MCF 10A (cell line): Measurements from ENCODE around the gene GSG1. TPM values are rescaled to one million over a fixed set of nuclear protein-coding genes. Genes with fewer than 3 reads are reported as not detected.

ENCODE experiments used
- BruUV-seq: library from RNA; stranded (reverse); fragments of 400-500 nt; replicated peaks from 2 replicates; lab custom pipeline; 2021; lab: Mats Ljungman, UMichigan
- CTCF ChIA-PET: fragments of 300-600 bp; sonication (Branson Sonifier 250); formaldehyde crosslinking; extraction: SDS; loops from one replicate; lab custom pipeline; 2021; ENCODE audit warnings: antibody characterized with exemption, inconsistent platforms; lab: Yijun Ruan, JAX
- POLR2A ChIA-PET: fragments of 300-600, 350-650 bp; sonication (Branson Sonifier 250); formaldehyde crosslinking; extraction: SDS; loops from one replicate; lab custom pipeline; 2020; ENCODE audit warnings: antibody characterized with exemption, inconsistent platforms; lab: Yijun Ruan, JAX
- DNase-seq: peaks from one replicate; pipeline ENCODE4 v3.0.0-alpha.2; 2018; ENCODE audit not compliant: unreplicated experiment
- H3K27ac Mint-ChIP-seq: one replicate; pipeline ENCODE4 v1.8.0; 2022; ENCODE audit warnings: mild to moderate bottlenecking, low read depth, mixed read lengths; ENCODE audit not compliant: unreplicated experiment
- H3K27me3 Mint-ChIP-seq: one replicate; pipeline ENCODE4 v1.8.0; 2022; ENCODE audit warnings: mixed read lengths; ENCODE audit not compliant: insufficient read depth, unreplicated experiment
- H3K36me3 Mint-ChIP-seq: one replicate; pipeline ENCODE4 v1.8.0; 2022; ENCODE audit warnings: mild to moderate bottlenecking, moderate library complexity, mixed read lengths; ENCODE audit not compliant: insufficient read depth, unreplicated experiment
- H3K4me1 Mint-ChIP-seq: one replicate; pipeline ENCODE4 v1.8.0; 2022; ENCODE audit warnings: mixed read lengths; ENCODE audit not compliant: insufficient read depth, unreplicated experiment
- H3K4me3 Mint-ChIP-seq: one replicate; pipeline ENCODE4 v1.8.0; 2022; ENCODE audit warnings: mild to moderate bottlenecking, moderate library complexity, mixed read lengths; ENCODE audit not compliant: unreplicated experiment
- H3K9me3 Mint-ChIP-seq: one replicate; pipeline ENCODE4 v1.8.0; 2022; ENCODE audit warnings: mixed read lengths; ENCODE audit not compliant: unreplicated experiment
- CTCF ChIP-seq: fragments of 200-600 bp; IDR thresholded peaks from one replicate; pipeline ENCODE4 v1.8.0; 2022; ENCODE audit warnings: antibody characterized with exemption, mild to moderate bottlenecking; ENCODE audit not compliant: unreplicated experiment
- intact Hi-C: fragments of 100-400 bp; cut with micrococcal nuclease; formaldehyde crosslinking; loops from 2 replicates; pipeline ENCODE4 v1.14.1; 2022
- total RNA-seq: library from RNA; stranded (reverse); gene quantifications from 2 replicates; pipeline ENCODE4 v1.2.3, GENCODE V29; 2022

GSG1 gene
- total RNA-seq, 1 experiment from 2014 or later: not detected

- no peak overlapping the region for H3K4me3 Mint-ChIP-seq
- H3K36me3 Mint-ChIP-seq: peaks cover 4% of the 10 kb centered on the region
- POLR2A ChIA-PET: interaction anchor here (0.6 kb wide), 1 partner anchor 155 kb away, joined by 4 read pairs; no protein-coding TSS in a partner anchor
- no peak for DNase-seq
- TF ChIP-seq CTCF: no peak
- H3K9me3 Mint-ChIP-seq: no peaks in the 10 kb centered on the region
- intact Hi-C loops: no loop called here
- CTCF ChIA-PET: interaction anchor here (0.8 kb wide), 1 partner anchor 9 kb away, joined by 3 read pairs; no protein-coding TSS in a partner anchor
- H3K27me3 Mint-ChIP-seq: no peaks in the 10 kb centered on the region
- peaks cover 12% of the 10 kb centered on the region for H3K4me1 Mint-ChIP-seq
- no TSS peak for BruUV-seq
- no peak overlapping the region for H3K27ac Mint-ChIP-seq
Measured at GRCh38 chr12:13067322-13067721, 36.1 kb downstream of the GSG1 start.

- no peak for DNase-seq
- no peak overlapping the region for H3K27ac Mint-ChIP-seq
- CTCF ChIA-PET: interaction anchor here (0.8 kb wide), 1 partner anchor 8 kb away, joined by 3 read pairs; no protein-coding TSS in a partner anchor
- peaks cover 7% of the 10 kb centered on the region for H3K36me3 Mint-ChIP-seq
- H3K4me1 Mint-ChIP-seq: peaks cover 7% of the 10 kb centered on the region
- no TSS peak for BruUV-seq
- no peak for TF ChIP-seq CTCF
- intact Hi-C loops: no loop called here
- H3K4me3 Mint-ChIP-seq: no peak overlapping the region
- POLR2A ChIA-PET: interaction anchor here (0.6 to 1.1 kb wide), 2 partner anchors 14 to 156 kb away, joined by 3 to 4 read pairs; no protein-coding TSS in a partner anchor
- H3K27me3 Mint-ChIP-seq: no peaks in the 10 kb centered on the region
- H3K9me3 Mint-ChIP-seq: no peaks in the 10 kb centered on the region
Measured at GRCh38 chr12:13066459-13066858, 37.0 kb downstream of the GSG1 start.

GRCh38 chr12:13066014-13066413, 37.5 kb downstream of the GSG1 start:
- peaks cover 3% of the 10 kb centered on the region for H3K4me1 Mint-ChIP-seq
- CTCF ChIA-PET: interaction anchor here (0.6 to 1.3 kb wide), 4 partner anchors 10 to 144 kb away, joined by 3 to 6 read pairs (median 3); partner anchors contain the start of gene FAM234B
- intact Hi-C loops: no loop called here
- H3K27ac Mint-ChIP-seq: no peak overlapping the region
- POLR2A ChIA-PET: interaction anchor here (0.9 to 1.1 kb wide), 3 partner anchors 10 to 21 kb away, joined by 3 read pairs; no protein-coding TSS in a partner anchor
- H3K36me3 Mint-ChIP-seq: peaks cover 7% of the 10 kb centered on the region
- DNase-seq: no peak
- H3K27me3 Mint-ChIP-seq: no peaks in the 10 kb centered on the region
- H3K9me3 Mint-ChIP-seq: no peaks in the 10 kb centered on the region
- no TSS peak for BruUV-seq
- no peak for TF ChIP-seq CTCF
- H3K4me3 Mint-ChIP-seq: no peak overlapping the region

GRCh38 chr12:13062669-13063068, 40.8 kb downstream of the GSG1 start:
- Mint-ChIP-seq H3K27ac (no peak overlapping the region), H3K9me3 (no peaks in the 10 kb centered on the region), H3K4me3 (no peak overlapping the region), H3K27me3 (no peaks in the 10 kb centered on the region), H3K4me1 (no peaks in the 10 kb centered on the region), H3K36me3 (peaks cover 15% of the 10 kb centered on the region)
- CTCF ChIA-PET: interaction anchor here (0.7 kb wide), 1 partner anchor 87 kb away, joined by 4 read pairs; no protein-coding TSS in a partner anchor
- no peak for DNase-seq
- intact Hi-C loops: no loop called here
- no peak for TF ChIP-seq CTCF
- POLR2A ChIA-PET: interaction anchor here (0.9 to 1.0 kb wide), 2 partner anchors 11 kb away, joined by 3 to 7 read pairs; no protein-coding TSS in a partner anchor
- no TSS peak for BruUV-seq
